GM23338 (cell line): ENCODE results near the gene IPCEF1. TPM values are rescaled to one million over a fixed set of nuclear protein-coding genes. Genes with fewer than 3 reads are reported as not detected.

Source experiments
- ATAC-seq: fragments of 200-7000 bp; cut with Tn5 transposase; 3 replicates; pipeline ENCODE4 v1.9.1; 2020
- DNase-seq: peaks from one replicate; pipeline ENCODE4 v3.0.0-alpha.2; 2015; ENCODE audit warnings: low spot score
- H2AFZ ChIP-seq: fragments of 200-600 bp; sonication (generic); 2 replicates; pipeline ENCODE4 v1.8.0; 2016; ENCODE audit warnings: antibody characterized with exemption, mild to moderate bottlenecking, moderate library complexity
- H3F3A ChIP-seq: fragments of 200-600 bp; sonication (generic); replicated peaks from 2 replicates; pipeline ENCODE4 v1.8.0; 2017; ENCODE audit warnings: antibody characterized with exemption, mixed run types, low read depth
- H3K27ac ChIP-seq: fragments of 200-600 bp; sonication (generic); 2 replicates; pipeline ENCODE4 v1.6.1; 2016; ENCODE audit warnings: low read depth
- H3K27me3 ChIP-seq: fragments of 200-600 bp; sonication (generic); 2 replicates; pipeline ENCODE4 v1.8.0; 2016; ENCODE audit warnings: mild to moderate bottlenecking, mixed run types, moderate library complexity; ENCODE audit not compliant: insufficient read depth
- H3K36me3 ChIP-seq: fragments of 200-600 bp; sonication (generic); 2 replicates; pipeline ENCODE4 v1.8.0; 2016; ENCODE audit warnings: mild to moderate bottlenecking; ENCODE audit not compliant: insufficient read depth
- H3K4me1 ChIP-seq: fragments of 200-600 bp; sonication (generic); 2 replicates; pipeline ENCODE4 v1.8.0; 2016; ENCODE audit warnings: mild to moderate bottlenecking, moderate library complexity; ENCODE audit not compliant: insufficient read depth
- H3K4me2 ChIP-seq: fragments of 200-600 bp; sonication (generic); 2 replicates; pipeline ENCODE4 v1.7.1; 2017; ENCODE audit warnings: mixed run types
- H3K4me3 ChIP-seq: fragments of 200-600 bp; sonication (generic); 2 replicates; pipeline ENCODE4 v1.6.1; 2016; ENCODE audit warnings: mixed run types
- H3K79me2 ChIP-seq: fragments of 200-600 bp; sonication (generic); replicated peaks from 2 replicates; pipeline ENCODE4 v1.8.0; 2017; ENCODE audit warnings: mild to moderate bottlenecking; ENCODE audit not compliant: insufficient read depth
- H3K9me2 ChIP-seq: fragments of 200-600 bp; sonication (generic); 2 replicates; pipeline ENCODE4 v1.8.0; 2017; ENCODE audit not compliant: insufficient read depth
- H4K20me1 ChIP-seq: fragments of 200-600 bp; sonication (generic); replicated peaks from 2 replicates; pipeline ENCODE4 v1.8.0; 2017; ENCODE audit warnings: mild to moderate bottlenecking; ENCODE audit not compliant: insufficient read depth
- H3K27ac Mint-ChIP-seq: 2 replicates; pipeline ENCODE4 v1.8.0; 2020; ENCODE audit warnings: inconsistent platforms, mild to moderate bottlenecking, moderate library complexity, mixed read lengths
- H3K27me3 Mint-ChIP-seq: 3 replicates; pipeline ENCODE4 v1.8.0; 2022; ENCODE audit warnings: low read depth, mild to moderate bottlenecking, moderate library complexity, mixed read lengths, inconsistent platforms; ENCODE audit not compliant: insufficient read depth, poor library complexity
- H3K36me3 Mint-ChIP-seq: 3 replicates; pipeline ENCODE4 v1.8.0; 2021; ENCODE audit warnings: low read depth, mild to moderate bottlenecking, inconsistent platforms, moderate library complexity, mixed read lengths
- H3K4me1 Mint-ChIP-seq: 3 replicates; pipeline ENCODE4 v1.8.0; 2020; ENCODE audit warnings: mild to moderate bottlenecking, inconsistent platforms, mixed read lengths
- H3K4me3 Mint-ChIP-seq: 3 replicates; pipeline ENCODE4 v1.8.0; 2021; ENCODE audit warnings: moderate library complexity, mild to moderate bottlenecking, inconsistent platforms, mixed read lengths
- H3K9me3 Mint-ChIP-seq: 3 replicates; pipeline ENCODE4 v1.8.0; 2020; ENCODE audit warnings: moderate library complexity, mild to moderate bottlenecking, inconsistent platforms, mixed read lengths
- ETS1 ChIP-seq: IDR thresholded peaks from 2 replicates; pipeline ENCODE4 v1.6.1; 2016; ENCODE audit warnings: antibody characterized with exemption
- EZH2phosphoT487 ChIP-seq: fragments of 200-600 bp; sonication (generic); IDR thresholded peaks from one replicate; pipeline ENCODE4 v1.8.1; 2018; ENCODE audit warnings: antibody characterized with exemption; ENCODE audit not compliant: unreplicated experiment
- JUNB ChIP-seq: IDR thresholded peaks from one replicate; pipeline ENCODE4 v1.6.1; 2016; ENCODE audit warnings: antibody characterized with exemption; ENCODE audit not compliant: unreplicated experiment
- NANOG ChIP-seq: IDR thresholded peaks from 2 replicates; pipeline ENCODE4 v1.6.1; 2016; ENCODE audit warnings: antibody characterized with exemption, borderline replicate concordance
- POLR2AphosphoS5 ChIP-seq: IDR thresholded peaks from 2 replicates; pipeline ENCODE4 v1.6.1; 2016; ENCODE audit warnings: antibody characterized with exemption, low read depth
- REST ChIP-seq: IDR thresholded peaks from one replicate; pipeline ENCODE4 v1.6.1; 2018; ENCODE audit warnings: antibody characterized with exemption; ENCODE audit not compliant: unreplicated experiment
- ZNF114 ChIP-seq: fragments of 250-450 bp; sonication (Bioruptor Pico); IDR thresholded peaks from 2 replicates; pipeline ENCODE4 v1.5.0; 2020; ENCODE audit warnings: mild to moderate bottlenecking, moderate library complexity
- ZNF462 ChIP-seq: fragments of 250-450 bp; sonication (Bioruptor Pico); IDR thresholded peaks from 2 replicates; pipeline ENCODE4 v1.5.0; 2020; ENCODE audit warnings: mild to moderate bottlenecking, moderate library complexity
- polyA plus RNA-seq: library from polyadenylated mRNA; unstranded; fragments of >200 nt; fragmentation: Nextera tagmentation; extraction: Ambion mirVana; gene quantifications from 2 replicates; pipeline ENCODE4 v1.2.1, GENCODE V29; 2016
- total RNA-seq: library from RNA; depleted of rRNA; stranded (reverse); fragments of >200 nt; shearing (Covaris generic); gene quantifications from 2 replicates; pipeline ENCODE4 v1.2.3, GENCODE V29; 2014; rRNA removed

Gene IPCEF1
- total and polyA plus RNA-seq, 2 experiments from 2014 or later, result 0.15 to 1.8 TPM

GRCh38 chr6:154106251-154106650 lies 250.4 kb downstream of the IPCEF1 start:
- H3K36me3 ChIP-seq, result no peaks in the 10 kb centered on the region
- no peak overlapping the region for H2AFZ ChIP-seq
- no peak overlapping the region for H3K27ac Mint-ChIP-seq
- TF ChIP-seq ZNF462 (CRISPR knock-in tag) (no peak), ETS1 (no peak), JUNB (no peak), POLR2AphosphoS5 (no peak), ZNF114 (CRISPR knock-in tag) (no peak), REST (no peak), EZH2phosphoT487 (no peak), NANOG (no peak)
- H3K36me3 Mint-ChIP-seq, result no peaks in the 10 kb centered on the region
- H3K27me3 ChIP-seq, result no peaks in the 10 kb centered on the region
- DNase-seq (no peak), ATAC-seq (no peak)
- no peaks in the 10 kb centered on the region for H3K27me3 Mint-ChIP-seq
- H3K4me2 ChIP-seq, result no peak overlapping the region
- H3K4me3 Mint-ChIP-seq, result no peak overlapping the region
- peaks cover 6% of the 10 kb centered on the region; the same call in 1 of the 3 replicates for H3K9me3 Mint-ChIP-seq
- no peaks in the 10 kb centered on the region for H3F3A ChIP-seq
- H3K9me2 ChIP-seq, result 0 out of 2 replicates have a peak, but pooled peaks cover 4% of the 10 kb centered on the region
- H4K20me1 ChIP-seq, result no peaks in the 10 kb centered on the region
- no peaks in the 10 kb centered on the region for H3K79me2 ChIP-seq
- no peak overlapping the region for H3K4me3 ChIP-seq
- H3K4me1 Mint-ChIP-seq, result no peaks in the 10 kb centered on the region
- H3K27ac ChIP-seq, result no peak overlapping the region
- no peaks in the 10 kb centered on the region for H3K4me1 ChIP-seq

Other genes with a start within 250 kb of the IPCEF1 start
- 3.5 and 5.7 TPM in 2 replicates for gene CNKSR3, start 153.9 kb upstream of the IPCEF1 start, total RNA-seq
- gene CNKSR3, start 153.9 kb upstream of the IPCEF1 start, polyA plus RNA-seq, result 1.9 and 2.0 TPM in 2 replicates